Mucosa of rectum (tissue), 2 donors: ENCODE data around the gene KCNK6.
"Not testable (repeated sequence)": the region's sequence is repeated elsewhere in the genome, so short reads cannot be mapped to it uniquely, and the experiment has no call there.

Experiments
- H3K27ac ChIP-seq, 2 donors: one replicate each; pipeline ENCODE4 v1.7.0; 2013; ENCODE audit warnings: inconsistent platforms in 2 of 2, low read depth in 2 of 2, low read length in 2 of 2
- H3K27me3 ChIP-seq, 2 donors: one replicate each; pipeline ENCODE4 v1.7.0; 2013; ENCODE audit warnings: low read length in 2 of 2; ENCODE audit not compliant: control insufficient read depth in 2 of 2, insufficient read depth in 2 of 2
- H3K36me3 ChIP-seq, 2 donors: one replicate each; pipeline ENCODE4 v1.7.0; 2013; ENCODE audit warnings: low read length in 2 of 2; ENCODE audit not compliant: control insufficient read depth in 2 of 2, insufficient read depth in 2 of 2
- H3K4me1 ChIP-seq, 2 donors: one replicate each; pipeline ENCODE4 v1.7.0; 2013; ENCODE audit warnings: low read length in 2 of 2, mild to moderate bottlenecking in 1 of 2; ENCODE audit not compliant: control insufficient read depth in 2 of 2, insufficient read depth in 2 of 2
- H3K4me3 ChIP-seq, 2 donors: one replicate each; pipeline ENCODE4 v1.7.0; 2013; ENCODE audit warnings: low read length in 2 of 2
- H3K9ac ChIP-seq, 2 donors: one replicate each; pipeline ENCODE4 v1.7.0; 2013; ENCODE audit warnings: low read length in 2 of 2, low read depth in 1 of 2, mild to moderate bottlenecking in 1 of 2
- H3K9me3 ChIP-seq, 2 donors: one replicate each; pipeline ENCODE4 v1.7.0; 2013; ENCODE audit warnings: low read length in 2 of 2; ENCODE audit not compliant: control insufficient read depth in 2 of 2
- donor health status: healthy.
- donor health status: Normal muscosa, but diverticular disease.

KCNK6 gene

GRCh38 chr19:38339011-38339410, 19.4 kb downstream of the KCNK6 start:
- H3K9ac ChIP-seq, H3K9me3 ChIP-seq, H3K4me1 ChIP-seq, H3K36me3 ChIP-seq, H3K27ac ChIP-seq, H3K27me3 ChIP-seq, H3K4me3 ChIP-seq: not testable (repeated sequence)

- Histone ChIP-seq H3K9me3 (no peaks in the 10 kb centered on the region), H3K27ac (no peak overlapping the region), H3K9ac (no peak overlapping the region), H3K36me3 (peaks cover 0 to 14% of the 10 kb centered on the region in 2 donors), H3K27me3 (no peaks in the 10 kb centered on the region), H3K4me1 (peaks cover 6% of the 10 kb centered on the region in 2 donors), H3K4me3 (no peak overlapping the region)
Observed at GRCh38 chr19:38340927-38341326, 21.3 kb downstream of the KCNK6 start.

GRCh38 chr19:38346837-38347236, 27.2 kb downstream of the KCNK6 start:
- Histone ChIP-seq H3K9ac (no peak overlapping the region), H3K4me3 (no peak overlapping the region), H3K36me3 (peaks cover 0 to 10% of the 10 kb centered on the region in 2 donors), H3K4me1 (no peaks in the 10 kb centered on the region), H3K9me3 (no peaks in the 10 kb centered on the region), H3K27ac (no peak overlapping the region), H3K27me3 (no peaks in the 10 kb centered on the region)

- no peak overlapping the region for H3K9ac ChIP-seq
- H3K4me1 ChIP-seq = no peaks in the 10 kb centered on the region
- H3K36me3 ChIP-seq = no peaks in the 10 kb centered on the region
- no peak overlapping the region for H3K27ac ChIP-seq
- H3K4me3 ChIP-seq = no peak overlapping the region
- H3K9me3 ChIP-seq = no peaks in the 10 kb centered on the region
- peaks cover 4 to 9% of the 10 kb centered on the region in 2 donors for H3K27me3 ChIP-seq
Observed at GRCh38 chr19:38350883-38351282, 31.2 kb downstream of the KCNK6 start.

- H3K9ac ChIP-seq = no peak overlapping the region
- H3K36me3 ChIP-seq = no peaks in the 10 kb centered on the region
- no peak overlapping the region for H3K4me3 ChIP-seq
- H3K4me1 ChIP-seq = no peaks in the 10 kb centered on the region
- H3K27me3 ChIP-seq = peaks cover 4 to 9% of the 10 kb centered on the region in 2 donors
- H3K9me3 ChIP-seq = no peaks in the 10 kb centered on the region
- H3K27ac ChIP-seq = no peak overlapping the region
Observed at GRCh38 chr19:38351865-38352395, 32.3 kb downstream of the KCNK6 start.

GRCh38 chr19:38352611-38353010, 33.0 kb downstream of the KCNK6 start:
- Histone ChIP-seq H3K4me3 (no peak overlapping the region), H3K9ac (no peak overlapping the region), H3K36me3 (no peaks in the 10 kb centered on the region), H3K9me3 (no peaks in the 10 kb centered on the region), H3K4me1 (no peaks in the 10 kb centered on the region), H3K27me3 (peaks cover 4 to 9% of the 10 kb centered on the region in 2 donors), H3K27ac (no peak overlapping the region)

GRCh38 chr19:38355728-38356725, 36.4 kb downstream of the KCNK6 start:
- H3K27me3 ChIP-seq = peaks cover 25 to 26% of the 10 kb centered on the region in 2 donors
- H3K9me3 ChIP-seq = no peaks in the 10 kb centered on the region

GRCh38 chr19:38358071-38358470, 38.4 kb downstream of the KCNK6 start:
- Histone ChIP-seq H3K4me1 (peaks cover 9 to 10% of the 10 kb centered on the region in 2 donors), H3K36me3 (no peaks in the 10 kb centered on the region), H3K9ac (no peak overlapping the region), H3K27me3 (peaks cover 26 to 30% of the 10 kb centered on the region in 2 donors), H3K4me3 (no peak overlapping the region), H3K27ac (no peak overlapping the region), H3K9me3 (no peaks in the 10 kb centered on the region)

More at GRCh38 chr19:38355728-38356725, 36.4 kb downstream of the KCNK6 start:
- H3K4me1 ChIP-seq = no peaks in the 10 kb centered on the region
- H3K27ac ChIP-seq = no peak overlapping the region
- no peak overlapping the region for H3K9ac ChIP-seq
- H3K4me3 ChIP-seq = no peak overlapping the region
- H3K36me3 ChIP-seq = no peaks in the 10 kb centered on the region

GRCh38 chr19:38359242-38360021, 39.8 kb downstream of the KCNK6 start:
- no peak overlapping the region for H3K9ac ChIP-seq
- no peak overlapping the region for H3K4me3 ChIP-seq
- H3K36me3 ChIP-seq = no peaks in the 10 kb centered on the region
- peaks cover 23 to 30% of the 10 kb centered on the region in 2 donors for H3K27me3 ChIP-seq
- H3K27ac ChIP-seq = no peak overlapping the region
- no peaks in the 10 kb centered on the region for H3K9me3 ChIP-seq
- H3K4me1 ChIP-seq = peaks cover 9 to 10% of the 10 kb centered on the region in 2 donors

- H3K4me1 ChIP-seq = peaks cover 9 to 10% of the 10 kb centered on the region in 2 donors
- no peaks in the 10 kb centered on the region for H3K9me3 ChIP-seq
- no peak overlapping the region for H3K4me3 ChIP-seq
- H3K36me3 ChIP-seq = no peaks in the 10 kb centered on the region
- no peak overlapping the region for H3K9ac ChIP-seq
- H3K27ac ChIP-seq = no peak overlapping the region
- H3K27me3 ChIP-seq = peaks cover 20 to 27% of the 10 kb centered on the region in 2 donors
Observed at GRCh38 chr19:38360351-38360750, 40.7 kb downstream of the KCNK6 start.
